Activated naive CD8-positive, alpha-beta T cell treated with anti-CD3 and anti-CD28 coated beads for 36 hours (primary cell): ENCODE measurements around the gene KLHL1. TPM values are rescaled to one million over a fixed set of nuclear protein-coding genes. Genes with fewer than 3 reads are reported as not detected.

ENCODE experiments used
- DNase-seq: peaks from one replicate; pipeline ENCODE4 v3.0.0; 2021
- H3K27ac Mint-ChIP-seq: one replicate; pipeline ENCODE4 v1.8.0; 2022; ENCODE audit warnings: mild to moderate bottlenecking, moderate library complexity, mixed read lengths
- H3K27me3 Mint-ChIP-seq: one replicate; pipeline ENCODE4 v1.8.0; 2022; ENCODE audit warnings: mild to moderate bottlenecking, mixed read lengths
- H3K36me3 Mint-ChIP-seq: one replicate; pipeline ENCODE4 v1.8.0; 2021; ENCODE audit warnings: mild to moderate bottlenecking, mixed read lengths
- H3K4me1 Mint-ChIP-seq: one replicate; pipeline ENCODE4 v1.8.0; 2021; ENCODE audit warnings: mixed read lengths
- H3K4me3 Mint-ChIP-seq: one replicate; pipeline ENCODE4 v1.8.0; 2022; ENCODE audit warnings: mild to moderate bottlenecking, moderate library complexity, mixed read lengths
- H3K9me3 Mint-ChIP-seq: one replicate; pipeline ENCODE4 v1.8.0; 2022; ENCODE audit warnings: mixed read lengths
- total RNA-seq, 2 experiments: library from RNA; stranded (reverse); gene quantifications; one replicate each; pipeline ENCODE4 v1.2.3, GENCODE V29; 2021

KLHL1 gene
- total RNA-seq, 2 experiments from 2014 or later, result not detected

GRCh38 chr13:70043685-70044084 is 64.6 kb downstream of the KLHL1 start:
- no peaks in the 10 kb centered on the region for H3K36me3 Mint-ChIP-seq
- no peak overlapping the region for H3K4me3 Mint-ChIP-seq
- no peak for DNase-seq
- H3K4me1 Mint-ChIP-seq, result no peaks in the 10 kb centered on the region
- H3K9me3 Mint-ChIP-seq, result peaks cover 8% of the 10 kb centered on the region
- no peak overlapping the region for H3K27ac Mint-ChIP-seq
- no peaks in the 10 kb centered on the region for H3K27me3 Mint-ChIP-seq

- no peaks in the 10 kb centered on the region for H3K27me3 Mint-ChIP-seq
- peaks cover 6% of the 10 kb centered on the region for H3K9me3 Mint-ChIP-seq
- no peaks in the 10 kb centered on the region for H3K4me1 Mint-ChIP-seq
- no peak overlapping the region for H3K27ac Mint-ChIP-seq
- no peak overlapping the region for H3K4me3 Mint-ChIP-seq
- H3K36me3 Mint-ChIP-seq, result no peaks in the 10 kb centered on the region
- no peak for DNase-seq
Measured at GRCh38 chr13:70042193-70042592, 66.1 kb downstream of the KLHL1 start.

GRCh38 chr13:70034286-70034685 is 74.0 kb downstream of the KLHL1 start:
- Mint-ChIP-seq H3K4me3 (no peak overlapping the region), H3K9me3 (peaks cover 6% of the 10 kb centered on the region), H3K4me1 (no peaks in the 10 kb centered on the region), H3K36me3 (no peaks in the 10 kb centered on the region), H3K27ac (no peak overlapping the region), H3K27me3 (no peaks in the 10 kb centered on the region)
- no peak for DNase-seq

- Mint-ChIP-seq H3K36me3 (no peaks in the 10 kb centered on the region), H3K4me3 (no peak overlapping the region), H3K27me3 (no peaks in the 10 kb centered on the region), H3K27ac (no peak overlapping the region), H3K9me3 (peaks cover 5% of the 10 kb centered on the region), H3K4me1 (no peaks in the 10 kb centered on the region)
- no peak for DNase-seq
Measured at GRCh38 chr13:70027551-70027950, 80.7 kb downstream of the KLHL1 start.

GRCh38 chr13:70023516-70023915 is 84.7 kb downstream of the KLHL1 start:
- Mint-ChIP-seq H3K4me3 (no peak overlapping the region), H3K9me3 (peaks cover 7% of the 10 kb centered on the region), H3K36me3 (no peaks in the 10 kb centered on the region), H3K4me1 (no peaks in the 10 kb centered on the region), H3K27me3 (no peaks in the 10 kb centered on the region), H3K27ac (no peak overlapping the region)
- DNase-seq, result no peak

- H3K4me1 Mint-ChIP-seq, result no peaks in the 10 kb centered on the region
Measured at GRCh38 chr13:70022646-70023045, 85.6 kb downstream of the KLHL1 start.

GRCh38 chr13:70016116-70016515 is 92.1 kb downstream of the KLHL1 start:
- Mint-ChIP-seq H3K9me3 (peaks cover 16% of the 10 kb centered on the region), H3K4me1 (no peaks in the 10 kb centered on the region), H3K36me3 (no peaks in the 10 kb centered on the region), H3K27me3 (no peaks in the 10 kb centered on the region), H3K27ac (no peak overlapping the region), H3K4me3 (no peak overlapping the region)
- no peak for DNase-seq

More at GRCh38 chr13:70022646-70023045, 85.6 kb downstream of the KLHL1 start:
- H3K4me3 Mint-ChIP-seq, result no peak overlapping the region
- no peak for DNase-seq
- no peak overlapping the region for H3K27ac Mint-ChIP-seq
- no peaks in the 10 kb centered on the region for H3K27me3 Mint-ChIP-seq
- peaks cover 7% of the 10 kb centered on the region for H3K9me3 Mint-ChIP-seq
- no peaks in the 10 kb centered on the region for H3K36me3 Mint-ChIP-seq

GRCh38 chr13:70014337-70014736 is 93.9 kb downstream of the KLHL1 start:
- DNase-seq, result no peak
- no peaks in the 10 kb centered on the region for H3K27me3 Mint-ChIP-seq
- H3K4me3 Mint-ChIP-seq, result no peak overlapping the region
- no peaks in the 10 kb centered on the region for H3K36me3 Mint-ChIP-seq
- no peak overlapping the region for H3K27ac Mint-ChIP-seq
- H3K4me1 Mint-ChIP-seq, result no peaks in the 10 kb centered on the region
- peaks cover 17% of the 10 kb centered on the region for H3K9me3 Mint-ChIP-seq

- H3K4me1 Mint-ChIP-seq, result no peaks in the 10 kb centered on the region
- H3K27me3 Mint-ChIP-seq, result no peaks in the 10 kb centered on the region
- no peaks in the 10 kb centered on the region for H3K9me3 Mint-ChIP-seq
- no peak for DNase-seq
- H3K36me3 Mint-ChIP-seq, result no peaks in the 10 kb centered on the region
- H3K27ac Mint-ChIP-seq, result no peak overlapping the region
- no peak overlapping the region for H3K4me3 Mint-ChIP-seq
Measured at GRCh38 chr13:69999875-70000274, 108.4 kb downstream of the KLHL1 start.

GRCh38 chr13:69997061-69997460 is 111.2 kb downstream of the KLHL1 start:
- Mint-ChIP-seq H3K4me3 (no peak overlapping the region), H3K27ac (no peak overlapping the region), H3K4me1 (no peaks in the 10 kb centered on the region), H3K36me3 (no peaks in the 10 kb centered on the region), H3K9me3 (peaks cover 2% of the 10 kb centered on the region), H3K27me3 (no peaks in the 10 kb centered on the region)
- no peak for DNase-seq

GRCh38 chr13:69980799-69981198 is 127.5 kb downstream of the KLHL1 start:
- H3K4me3 Mint-ChIP-seq, result no peak overlapping the region
- H3K27me3 Mint-ChIP-seq, result no peaks in the 10 kb centered on the region
- no peak for DNase-seq
- H3K9me3 Mint-ChIP-seq, result peaks cover 8% of the 10 kb centered on the region
- H3K27ac Mint-ChIP-seq, result no peak overlapping the region
- no peaks in the 10 kb centered on the region for H3K4me1 Mint-ChIP-seq
- no peaks in the 10 kb centered on the region for H3K36me3 Mint-ChIP-seq

GRCh38 chr13:69975496-69975895 is 132.8 kb downstream of the KLHL1 start:
- Mint-ChIP-seq H3K4me1 (no peaks in the 10 kb centered on the region), H3K9me3 (peaks cover 2% of the 10 kb centered on the region), H3K4me3 (no peak overlapping the region), H3K27me3 (no peaks in the 10 kb centered on the region), H3K27ac (no peak overlapping the region), H3K36me3 (no peaks in the 10 kb centered on the region)
- DNase-seq, result no peak

GRCh38 chr13:69970520-69970919 is 137.7 kb downstream of the KLHL1 start:
- H3K36me3 Mint-ChIP-seq, result no peaks in the 10 kb centered on the region
- no peaks in the 10 kb centered on the region for H3K27me3 Mint-ChIP-seq
- H3K27ac Mint-ChIP-seq, result no peak overlapping the region
- no peak overlapping the region for H3K4me3 Mint-ChIP-seq
- no peak for DNase-seq
- peaks cover 8% of the 10 kb centered on the region for H3K9me3 Mint-ChIP-seq
- no peaks in the 10 kb centered on the region for H3K4me1 Mint-ChIP-seq

GRCh38 chr13:69959046-69959445 is 149.2 kb downstream of the KLHL1 start:
- Mint-ChIP-seq H3K9me3 (peaks cover 3% of the 10 kb centered on the region), H3K27me3 (no peaks in the 10 kb centered on the region), H3K36me3 (no peaks in the 10 kb centered on the region), H3K4me3 (no peak overlapping the region), H3K4me1 (no peaks in the 10 kb centered on the region), H3K27ac (no peak overlapping the region)
- no peak for DNase-seq

GRCh38 chr13:69956839-69957238 is 151.4 kb downstream of the KLHL1 start:
- Mint-ChIP-seq H3K36me3 (no peaks in the 10 kb centered on the region), H3K4me3 (no peak overlapping the region), H3K4me1 (no peaks in the 10 kb centered on the region), H3K27ac (no peak overlapping the region), H3K27me3 (no peaks in the 10 kb centered on the region), H3K9me3 (peaks cover 1% of the 10 kb centered on the region)
- no peak for DNase-seq

GRCh38 chr13:69956349-69956748 is 151.9 kb downstream of the KLHL1 start:
- Mint-ChIP-seq H3K4me3 (no peak overlapping the region), H3K27ac (no peak overlapping the region), H3K9me3 (peaks cover 1% of the 10 kb centered on the region), H3K27me3 (no peaks in the 10 kb centered on the region), H3K4me1 (no peaks in the 10 kb centered on the region), H3K36me3 (no peaks in the 10 kb centered on the region)
- DNase-seq, result no peak

- Mint-ChIP-seq H3K27ac (no peak overlapping the region), H3K27me3 (no peaks in the 10 kb centered on the region), H3K4me1 (no peaks in the 10 kb centered on the region), H3K4me3 (no peak overlapping the region), H3K9me3 (peaks cover 1% of the 10 kb centered on the region), H3K36me3 (no peaks in the 10 kb centered on the region)
- no peak for DNase-seq
Measured at GRCh38 chr13:69955271-69955670, 153.0 kb downstream of the KLHL1 start.
